AG08396 (cell line): ENCODE data around the gene GRIK4.
"Not testable (repeated sequence)": the region's sequence is repeated elsewhere in the genome, so short reads cannot be mapped to it uniquely, and the experiment has no call there.

Source experiments
- DNase-seq: peaks from one replicate; pipeline ENCODE4 v3.0.0; 2012; ENCODE audit warnings: low spot score, mixed read lengths

Gene GRIK4

DNA sequence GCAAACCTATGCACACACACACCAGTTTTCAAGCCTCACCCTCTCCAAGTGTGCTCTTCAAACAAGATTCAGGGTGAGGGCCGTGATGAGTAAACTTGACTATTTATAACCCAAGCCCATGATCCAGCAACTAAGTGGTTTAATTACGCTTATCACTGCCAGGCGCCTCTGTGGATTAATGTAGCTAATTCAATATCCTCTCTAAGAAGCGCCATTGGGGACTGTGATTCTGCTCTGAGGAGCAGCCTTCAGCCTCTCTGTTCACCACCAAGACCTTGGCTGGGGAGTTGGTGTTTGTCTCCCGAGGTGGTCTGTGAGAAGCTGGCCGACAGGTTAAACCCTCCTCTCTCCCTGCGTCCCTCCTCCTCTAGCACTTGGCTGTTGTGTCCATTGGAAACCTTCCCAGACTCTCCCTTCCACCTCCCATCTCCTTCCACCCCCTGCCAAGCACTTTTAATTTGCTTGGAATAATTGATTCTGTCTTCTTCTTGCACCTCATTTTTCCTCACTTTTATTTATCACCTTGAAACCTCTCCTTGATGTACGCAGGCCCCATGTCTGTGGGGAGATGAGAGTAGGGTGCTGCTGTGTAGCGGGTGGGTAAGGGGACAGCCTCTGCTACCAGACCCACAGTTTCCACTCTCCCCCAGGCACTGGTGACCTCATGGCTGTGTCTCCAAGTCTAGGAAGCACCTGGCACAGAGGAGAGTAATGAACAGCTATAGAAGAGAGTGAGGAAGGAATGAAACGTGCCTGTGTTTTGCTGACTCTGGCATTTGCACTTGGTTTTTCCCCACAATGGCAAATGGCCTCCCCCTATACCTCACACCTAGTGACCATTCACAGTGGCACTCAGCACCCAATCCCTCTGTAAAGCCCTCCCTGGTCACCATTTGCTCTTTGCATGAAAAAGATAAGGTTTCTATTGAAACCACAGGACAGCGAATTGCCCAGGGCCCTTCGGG lies 236.6 kb downstream of the GRIK4 start:
- DNase-seq: no peak

DNA sequence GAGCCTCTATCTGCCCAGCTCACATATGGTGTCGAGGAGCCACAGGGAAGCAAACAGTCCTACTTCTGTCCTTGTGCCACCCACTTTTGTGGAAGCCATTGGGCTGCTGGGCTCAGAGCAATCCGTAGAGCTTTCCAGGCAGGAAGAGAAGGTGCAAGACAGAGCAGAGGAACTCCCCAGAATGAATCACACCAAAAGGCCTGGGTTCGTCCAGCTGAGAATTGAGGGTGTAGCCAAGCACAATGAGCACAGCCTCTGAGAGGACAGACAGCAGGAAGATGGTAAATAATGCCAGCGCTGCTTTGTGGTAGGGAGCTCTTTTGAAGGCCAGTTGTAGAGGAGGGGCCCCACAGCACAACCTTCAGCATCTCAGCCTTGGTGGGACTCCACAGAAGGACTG lies 237.8 kb downstream of the GRIK4 start:
- no peak for DNase-seq

DNA sequence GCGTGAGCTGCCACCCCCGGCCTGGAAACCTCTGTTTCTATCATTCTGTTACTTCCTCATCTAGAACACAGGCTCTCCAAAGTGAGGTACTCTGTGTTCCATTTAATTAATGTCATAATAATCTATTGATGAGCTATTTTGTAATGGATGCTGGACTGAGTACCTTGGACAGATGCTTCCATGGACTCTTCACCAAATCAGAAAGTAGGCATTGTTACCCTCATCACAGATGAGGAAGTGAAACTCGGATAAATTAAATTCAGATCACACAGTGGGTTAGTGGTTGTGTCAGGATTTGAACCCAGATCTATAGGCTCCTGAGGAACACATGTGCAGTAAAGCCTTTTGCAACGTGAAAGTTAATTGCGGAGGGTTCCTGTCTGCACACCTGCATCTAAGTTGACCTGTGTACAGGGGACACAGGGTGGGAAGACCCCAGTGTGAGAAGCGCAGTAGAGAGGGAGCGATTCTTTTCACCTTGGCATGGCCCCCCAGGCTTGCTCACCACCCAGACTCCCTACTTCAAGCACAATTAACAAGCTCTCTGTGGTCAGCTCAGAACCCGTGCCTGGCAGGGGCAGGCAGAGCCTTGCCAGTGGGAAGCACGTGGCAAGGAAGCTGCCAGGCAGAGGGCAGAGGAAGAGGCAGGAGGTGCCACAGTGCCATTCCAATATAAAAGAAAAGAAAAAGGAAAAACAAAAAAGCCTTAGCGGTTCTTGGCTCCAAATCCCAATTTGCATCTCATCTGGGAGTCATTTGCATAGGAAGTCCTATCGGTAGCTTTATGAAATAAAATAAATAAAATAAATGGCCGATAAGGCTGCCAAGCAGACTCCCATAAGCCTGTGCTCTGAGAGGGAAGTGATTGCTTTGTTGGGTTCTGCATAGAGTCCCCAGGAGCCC lies 239.3 kb downstream of the GRIK4 start:
- no peak for DNase-seq

DNA sequence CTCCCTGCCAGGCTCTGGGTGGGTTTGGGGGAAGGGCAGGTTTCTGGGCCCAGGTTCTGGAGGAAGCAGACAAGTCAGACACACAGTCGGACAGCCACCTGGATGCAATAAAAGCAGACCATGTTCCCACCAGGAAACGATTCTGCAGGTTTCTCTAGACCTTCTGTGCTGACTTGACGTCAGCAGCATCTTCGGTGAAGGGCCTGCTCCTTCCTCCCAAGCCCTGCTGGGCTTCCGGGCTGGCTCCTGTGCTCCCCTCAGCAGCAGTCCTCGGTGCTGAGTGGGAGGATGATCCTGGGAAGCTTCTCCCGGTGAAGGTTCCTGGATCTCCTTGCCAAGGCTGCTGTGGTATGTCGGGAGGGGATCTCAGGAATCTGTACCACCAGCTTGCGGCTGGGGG lies 240.0 kb downstream of the GRIK4 start:
- DNase-seq: no peak

GRCh38 chr11:120752668-120753067 lies 241.1 kb downstream of the GRIK4 start:
- no peak for DNase-seq

DNA sequence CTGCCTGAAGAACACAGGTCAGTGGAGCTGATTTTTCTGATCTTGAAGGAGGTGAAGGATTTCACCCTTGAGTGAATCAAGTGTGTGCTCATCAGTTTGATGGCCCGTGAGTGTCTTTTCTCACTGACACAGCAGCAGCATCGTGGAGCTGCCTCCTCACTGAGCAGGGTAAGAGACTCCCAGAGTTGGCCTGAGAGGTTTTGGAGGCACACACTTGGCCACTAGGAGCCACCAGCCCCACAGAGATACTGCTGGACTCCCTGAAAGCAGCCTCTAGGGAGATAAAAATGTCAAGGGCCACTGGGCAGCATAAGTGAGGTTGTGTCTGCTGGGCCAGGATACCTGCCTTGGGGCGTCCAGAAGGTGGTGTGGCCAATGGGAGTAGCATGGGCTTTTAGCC lies 245.4 kb downstream of the GRIK4 start:
- DNase-seq: no peak

DNA sequence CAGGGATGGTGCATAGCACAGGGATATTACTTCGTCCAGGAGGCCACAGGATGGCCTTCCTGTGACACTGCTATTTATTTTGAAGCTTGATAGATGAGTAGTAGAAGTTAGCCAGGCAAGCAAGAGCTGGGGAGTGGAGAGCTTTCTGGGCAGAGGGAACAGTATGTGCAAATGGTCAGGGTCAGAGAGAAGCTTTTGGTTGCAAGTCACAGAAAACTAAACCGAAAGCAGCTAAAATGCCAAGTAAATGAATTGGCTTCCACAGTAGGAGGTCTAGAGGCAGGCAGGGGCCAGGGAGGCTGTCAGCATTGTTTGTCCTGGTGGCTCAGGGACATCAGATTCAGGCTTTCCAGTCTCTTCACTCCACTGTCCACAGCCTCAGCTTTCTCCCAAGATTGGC lies 247.5 kb downstream of the GRIK4 start:
- no peak for DNase-seq

DNA sequence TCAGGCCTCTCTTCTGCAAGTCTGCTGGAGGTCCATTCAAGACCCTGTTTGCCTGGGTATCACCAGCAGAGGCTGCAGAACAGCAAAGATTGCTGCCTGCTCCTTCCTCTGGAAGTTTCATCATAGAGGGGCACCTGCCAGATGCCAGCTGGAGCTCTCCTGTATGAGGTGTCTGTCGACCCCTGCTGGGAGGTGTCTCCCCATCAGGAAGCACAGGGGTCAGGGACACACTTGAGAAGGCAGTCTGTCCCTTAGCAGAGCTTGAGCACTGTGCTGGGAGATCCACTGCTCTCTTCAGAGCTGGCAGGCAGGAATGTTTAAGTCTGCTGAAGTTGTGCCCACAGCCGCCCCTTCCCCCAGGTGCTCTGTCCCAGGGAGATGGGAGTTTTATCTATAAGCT lies 254.2 kb downstream of the GRIK4 start:
- not testable (repeated sequence) for DNase-seq

- no peak for DNase-seq
Observed at GRCh38 chr11:120766318-120766717, 254.8 kb downstream of the GRIK4 start.

GRCh38 chr11:120768949-120769348 lies 257.4 kb downstream of the GRIK4 start:
- no peak for DNase-seq

- DNase-seq: no peak
Observed at GRCh38 chr11:120769906-120770305, 258.4 kb downstream of the GRIK4 start.

- no peak for DNase-seq
Observed at GRCh38 chr11:120771551-120772060, 260.1 kb downstream of the GRIK4 start.

GRCh38 chr11:120773501-120774031 lies 262.0 kb downstream of the GRIK4 start:
- no peak for DNase-seq

- no peak for DNase-seq
Observed at GRCh38 chr11:120774591-120775386, 263.2 kb downstream of the GRIK4 start.

- no peak for DNase-seq
Observed at GRCh38 chr11:120775986-120776951, 264.7 kb downstream of the GRIK4 start.

DNA sequence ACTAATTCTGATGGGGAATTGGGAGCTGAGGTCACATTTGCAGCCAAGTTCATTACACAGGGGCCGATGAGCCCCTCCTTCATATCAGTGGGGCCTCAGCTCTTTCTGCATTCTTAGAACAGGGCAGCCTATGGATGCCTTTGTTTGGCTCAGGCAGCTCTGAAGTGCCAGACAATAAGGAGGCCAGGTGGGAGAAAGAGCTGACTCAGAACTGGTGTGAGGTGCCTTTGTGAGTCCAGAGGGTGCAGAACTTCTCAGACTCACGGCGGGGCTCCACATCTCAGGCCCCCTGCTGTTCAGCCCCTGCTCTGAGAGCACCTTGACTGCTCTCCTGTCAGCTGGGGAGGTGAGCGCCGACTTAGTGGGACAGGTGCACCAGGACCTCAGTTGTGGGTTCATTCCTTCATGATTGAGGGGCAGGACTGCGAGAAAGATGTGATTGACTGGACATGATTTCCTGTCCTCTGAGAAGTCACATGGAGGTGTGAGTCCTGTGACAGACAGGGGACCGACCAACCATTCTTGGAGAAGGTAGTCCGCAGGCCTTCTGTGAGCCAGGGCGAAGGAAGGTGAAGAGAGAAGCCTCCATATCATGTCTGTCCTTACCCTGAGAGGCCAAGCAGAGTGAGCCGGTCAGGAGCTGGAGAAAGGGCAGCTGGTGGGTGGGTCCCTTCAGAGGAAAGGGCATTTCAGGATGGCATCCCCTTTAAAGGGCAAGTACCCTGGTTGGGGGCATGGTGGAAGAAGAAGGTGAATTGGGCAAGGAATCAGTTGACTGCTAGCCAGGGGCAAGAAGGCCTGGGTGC lies 267.3 kb downstream of the GRIK4 start:
- no peak for DNase-seq

DNA sequence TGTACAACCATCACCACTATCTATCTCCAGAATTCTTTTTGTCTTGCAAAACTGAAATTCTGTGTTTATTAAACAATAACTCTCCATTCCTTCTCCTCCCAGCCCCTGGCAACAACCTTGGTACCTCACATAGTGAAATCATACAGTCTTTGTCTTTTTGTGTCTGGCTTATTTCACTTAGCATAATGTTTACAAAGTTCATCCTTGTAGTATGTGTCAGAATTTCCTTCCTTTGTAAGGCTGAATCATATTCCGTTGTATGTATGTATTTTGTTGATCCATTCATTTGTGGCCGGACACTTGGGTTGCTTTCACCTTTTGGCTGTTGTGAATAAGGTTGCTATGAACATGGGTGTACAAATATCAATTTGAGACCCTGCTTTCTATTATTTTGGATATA lies 268.7 kb downstream of the GRIK4 start:
- DNase-seq: no peak

DNA sequence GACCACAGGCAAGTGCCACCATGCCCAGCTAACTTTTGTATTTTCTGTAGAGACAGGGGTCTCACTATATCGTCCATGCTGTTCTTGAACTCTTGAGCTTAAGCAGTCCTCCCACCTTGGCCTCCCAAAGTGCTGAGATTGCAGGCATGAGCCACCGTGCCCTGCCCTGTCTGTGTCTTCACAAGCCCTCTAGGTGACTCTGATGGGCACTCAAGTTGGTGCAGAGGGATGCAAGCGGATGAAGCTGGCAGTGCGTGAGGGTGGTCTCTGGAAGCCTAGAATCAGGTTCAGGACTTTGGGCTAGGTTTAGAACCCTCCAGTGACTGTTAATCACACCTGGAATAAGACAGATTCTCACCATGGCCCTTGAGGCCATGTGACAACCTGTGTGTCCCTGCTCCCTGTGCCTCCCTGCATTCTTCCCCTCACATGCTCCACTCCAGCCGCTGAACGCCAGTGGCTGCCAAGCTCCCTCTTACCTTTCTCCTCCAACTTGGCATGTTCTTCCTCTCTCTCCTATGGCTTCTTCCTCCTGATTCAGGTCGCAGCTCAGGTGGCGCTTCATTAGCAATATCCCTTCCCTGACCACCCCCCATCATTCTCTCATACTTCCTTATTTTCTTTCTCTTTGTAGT lies 270.1 kb downstream of the GRIK4 start:
- DNase-seq: no peak
